Measurements from ENCODE around the gene MYADM.
"Not testable (repeated sequence)": the region's sequence is repeated elsewhere in the genome, so short reads cannot be mapped to it uniquely, and the experiment has no call there.

The MYADM gene

DNA sequence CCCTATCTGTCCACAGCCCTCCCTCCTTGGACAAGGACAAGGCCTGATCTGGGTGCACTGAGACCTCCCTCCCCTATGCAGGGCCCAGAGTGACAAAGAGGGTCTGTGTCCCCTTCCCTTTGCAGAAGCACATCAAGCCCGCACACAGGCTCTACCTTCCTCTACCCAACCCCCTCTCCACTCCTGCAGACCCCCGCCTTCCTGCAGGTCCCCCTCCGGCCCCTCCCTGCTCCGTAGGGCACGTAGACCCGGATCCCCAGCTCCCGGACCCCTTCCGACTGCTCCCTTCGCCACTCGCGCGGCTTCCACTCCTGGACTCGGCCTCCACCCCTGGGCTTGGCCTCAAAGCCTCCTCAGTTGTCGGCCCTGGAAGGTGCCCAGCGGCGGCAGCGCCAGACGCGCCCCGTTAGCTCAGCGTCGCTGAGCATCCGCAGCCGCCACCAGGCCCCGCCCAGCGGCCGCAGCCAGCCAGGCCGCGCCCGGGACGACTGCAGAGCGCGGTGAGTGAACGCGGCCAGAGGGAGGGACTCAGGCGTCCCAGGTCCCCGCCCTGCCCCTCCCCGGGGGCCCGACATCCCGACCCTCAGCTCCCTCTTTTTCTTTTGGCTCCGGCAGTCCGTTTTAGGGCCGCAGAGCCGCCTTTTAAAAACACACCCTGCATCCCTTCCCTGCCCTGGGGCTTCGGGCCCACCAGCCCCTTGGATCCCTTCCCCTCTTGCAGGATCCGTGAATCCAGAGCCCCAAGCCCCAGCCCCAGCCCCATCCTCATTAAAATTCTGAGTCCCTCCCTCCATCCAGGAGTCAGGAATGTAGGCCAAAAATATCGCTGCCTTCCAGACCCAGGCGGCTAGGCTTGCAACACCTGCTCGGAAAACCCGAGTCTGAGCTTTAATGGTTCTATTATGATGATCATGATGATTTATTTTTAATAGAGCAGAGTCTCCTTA, 1.5 kb upstream of the MYADM start:
- peak; percentile 48 to 90 (median 82) for DNase-seq

DNA sequence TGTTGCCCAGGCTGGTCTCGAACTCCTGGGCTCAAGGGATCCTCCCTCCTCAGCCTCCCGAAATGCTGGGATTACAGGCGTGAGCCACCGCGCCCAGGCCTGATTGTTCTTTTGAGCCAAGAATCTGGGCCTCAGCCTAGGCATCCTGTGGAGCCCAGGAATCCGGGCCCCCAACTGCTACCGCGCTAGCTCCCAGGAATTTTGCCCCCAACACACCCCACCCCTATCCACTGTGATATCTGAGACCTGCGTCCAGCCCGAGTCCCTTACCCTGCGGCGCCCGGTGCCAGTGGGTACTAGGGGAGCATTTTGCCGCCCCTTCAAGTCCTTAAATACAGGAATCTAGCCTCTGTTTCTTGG, 838 bp upstream of the MYADM start:
- intact Hi-C loops (cut with DNase I) = no loop called here
- peak in 9 of 42 donors; percentile 14 to 51 (median 30) for DNase-seq

More for the DNA sequence above, 1.5 kb upstream of the MYADM start:
- intact Hi-C loops (cut with DNase I) = no loop called here

DNA sequence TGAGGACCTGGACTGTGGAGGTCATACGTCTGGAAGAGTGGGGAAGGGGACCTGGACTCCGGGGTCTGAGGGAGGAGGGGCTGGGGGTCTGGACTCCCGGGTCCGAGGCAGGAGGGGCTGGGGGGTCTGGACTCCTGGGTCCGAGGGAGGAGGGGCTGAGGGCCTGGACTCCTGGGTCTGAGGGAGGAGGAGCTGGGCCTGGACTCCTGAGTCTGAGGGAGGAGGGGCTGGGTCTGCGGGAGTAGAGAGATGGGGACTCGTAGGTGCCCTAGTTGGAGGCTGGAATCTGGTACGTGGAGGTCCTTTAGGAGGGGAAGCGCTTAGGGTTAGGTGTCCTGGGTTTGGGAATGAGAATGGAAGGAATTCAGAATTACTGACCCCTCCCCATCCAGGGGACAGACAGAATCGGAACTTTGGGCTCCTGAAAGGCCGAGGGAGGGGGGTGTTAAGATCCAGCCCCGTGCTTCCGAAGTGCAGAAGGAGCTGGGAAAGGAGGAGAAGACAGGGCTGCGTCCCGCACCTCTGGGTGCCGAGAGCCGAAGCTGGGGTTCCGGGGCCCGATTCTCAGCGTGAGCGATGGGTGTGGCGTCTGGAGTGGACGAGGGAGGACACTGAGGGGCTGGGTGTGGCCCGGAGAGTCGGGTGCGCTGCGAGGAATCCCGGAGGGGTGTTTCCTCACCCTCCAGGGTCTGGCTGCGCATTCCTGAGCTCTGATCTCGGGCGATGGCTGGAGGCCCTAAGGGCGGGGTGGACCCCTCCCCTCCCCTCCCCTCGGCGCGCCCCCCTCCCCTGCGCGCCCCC, 608 bp downstream of the MYADM start:
- DNase-seq = peak in 13 of 42 donors; percentile 11 to 57 (median 37)
- intact Hi-C loops (cut with DNase I) = no loop called here

DNA sequence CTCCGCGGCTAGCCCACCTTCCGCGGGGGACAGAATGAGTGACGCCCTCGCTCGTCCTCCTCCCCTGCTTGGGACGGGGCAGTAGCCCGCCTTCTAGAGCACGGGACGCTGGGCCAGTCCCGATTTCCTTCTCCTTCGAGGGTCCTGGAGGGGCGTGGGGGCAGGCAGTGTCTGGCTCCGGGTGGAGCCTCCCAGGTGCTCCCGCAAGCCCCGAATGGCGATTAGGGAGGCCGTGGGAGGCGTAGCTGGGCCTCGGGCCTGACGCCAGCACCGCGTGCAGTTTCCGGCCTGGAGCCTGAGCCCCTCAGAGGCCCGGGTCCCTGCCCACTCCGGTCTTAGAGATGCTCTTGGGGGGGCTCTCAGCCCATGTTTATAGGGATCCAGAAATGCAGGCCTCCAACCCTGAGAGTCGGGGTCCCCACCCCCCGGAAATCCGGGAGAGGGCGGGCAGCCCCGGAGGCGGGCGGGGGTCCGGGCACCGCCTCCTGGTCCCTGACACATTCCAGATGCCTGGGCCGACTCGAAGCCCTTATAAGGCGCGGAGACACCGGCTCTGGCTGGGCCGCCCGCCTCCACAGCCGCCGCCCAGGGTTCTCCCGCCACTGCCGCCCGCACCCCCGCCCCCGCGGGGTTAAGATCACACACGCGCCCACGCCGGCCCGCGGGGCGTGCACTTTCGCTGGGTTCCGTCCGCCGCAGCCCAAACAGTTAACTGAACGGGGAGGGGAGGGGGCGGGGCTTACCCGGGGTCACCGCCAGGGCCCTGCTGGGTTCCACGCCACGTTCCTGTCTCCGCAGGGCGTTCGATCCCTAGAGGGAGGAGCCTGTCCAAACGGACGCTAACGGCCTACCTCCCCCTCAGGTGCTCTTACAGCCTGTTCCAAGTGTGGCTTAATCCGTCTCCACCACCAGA, 1.5 kb downstream of the MYADM start:
- peak in 41 of 42 donors; percentile 38 to 85 (median 63) for DNase-seq
- intact Hi-C loops (cut with DNase I) = no loop called here

DNA sequence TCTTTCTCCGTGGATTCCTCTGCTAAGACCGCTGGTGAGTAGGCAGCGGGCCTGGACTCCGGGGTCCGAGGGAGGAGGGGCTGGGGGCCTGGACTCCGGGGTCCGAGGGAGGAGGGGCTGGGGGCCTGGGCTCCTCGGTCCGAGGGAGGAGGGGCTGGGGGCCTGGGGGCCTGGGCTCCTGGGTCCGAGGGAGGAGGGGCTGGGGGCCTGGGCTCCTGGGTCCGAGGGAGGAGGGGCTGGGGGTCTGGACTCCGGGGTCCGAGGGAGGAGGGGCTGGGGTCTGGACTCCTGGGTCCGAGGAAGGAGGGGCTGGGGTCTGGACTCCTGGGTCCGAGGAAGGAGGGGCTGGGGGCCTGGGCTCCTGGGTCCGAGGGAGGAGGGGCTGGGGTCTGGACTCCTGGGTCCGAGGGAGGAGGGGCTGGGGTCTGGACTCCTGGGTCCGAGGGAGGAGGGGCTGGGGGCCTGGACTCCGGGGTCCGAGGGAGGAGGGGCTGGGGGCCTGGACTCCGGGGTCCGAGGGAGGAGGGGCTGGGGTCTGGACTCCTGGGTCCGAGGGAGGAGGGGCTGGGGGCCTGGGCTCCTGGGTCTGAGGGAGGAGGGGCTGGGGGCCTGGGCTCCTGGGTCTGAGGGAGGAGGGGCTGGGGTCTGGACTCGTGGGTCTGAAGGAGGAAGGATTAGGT, 2.3 kb downstream of the MYADM start:
- intact Hi-C loops (cut with DNase I); DNase-seq: not testable (repeated sequence)

DNA sequence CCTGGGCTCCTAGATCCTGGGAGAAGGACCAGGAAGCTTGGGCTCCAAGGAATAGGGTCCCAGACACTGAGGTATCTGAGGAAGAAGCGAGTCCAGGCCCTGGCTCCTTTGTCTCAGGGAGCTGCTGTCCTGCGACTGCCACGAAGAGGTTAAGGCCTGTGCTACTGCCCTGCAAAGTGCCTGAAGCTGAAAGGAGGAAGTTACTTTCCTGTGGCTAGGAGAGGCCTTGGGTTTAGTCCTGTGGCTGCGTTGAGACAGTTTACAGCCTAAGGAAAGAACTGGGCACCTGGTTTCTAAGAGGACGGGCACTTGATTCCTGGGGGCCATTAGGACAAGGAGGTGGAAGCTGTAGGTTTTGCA, 2.8 kb downstream of the MYADM start:
- DNase-seq = peak in 4 of 42 donors; percentile 20 to 23 (median 20)
- intact Hi-C loops (cut with DNase I) = no loop called here

DNA sequence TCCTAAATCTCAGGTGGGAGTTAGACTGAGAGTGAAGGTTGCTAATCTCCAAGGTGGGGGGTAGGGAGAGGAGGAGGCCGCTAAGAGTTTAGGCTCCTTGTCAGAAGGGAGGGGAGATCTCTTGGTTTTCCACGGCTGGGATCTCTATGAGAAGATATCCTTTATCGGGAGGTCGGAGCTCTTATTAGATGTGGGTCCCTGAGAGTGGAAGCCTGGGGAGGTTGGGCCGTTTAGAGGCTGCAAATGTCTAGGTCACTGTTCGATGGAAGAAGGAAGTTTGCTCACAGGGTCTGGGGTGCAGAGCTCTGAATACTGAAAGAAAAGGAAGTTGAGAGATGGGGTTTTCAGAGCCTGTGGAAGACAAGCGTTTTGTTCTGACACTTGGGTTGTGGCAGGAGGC, 3.8 kb downstream of the MYADM start:
- intact Hi-C loops (cut with DNase I) = no loop called here
- DNase-seq = peak in 2 of 42 donors; percentile 9 to 46

DNA sequence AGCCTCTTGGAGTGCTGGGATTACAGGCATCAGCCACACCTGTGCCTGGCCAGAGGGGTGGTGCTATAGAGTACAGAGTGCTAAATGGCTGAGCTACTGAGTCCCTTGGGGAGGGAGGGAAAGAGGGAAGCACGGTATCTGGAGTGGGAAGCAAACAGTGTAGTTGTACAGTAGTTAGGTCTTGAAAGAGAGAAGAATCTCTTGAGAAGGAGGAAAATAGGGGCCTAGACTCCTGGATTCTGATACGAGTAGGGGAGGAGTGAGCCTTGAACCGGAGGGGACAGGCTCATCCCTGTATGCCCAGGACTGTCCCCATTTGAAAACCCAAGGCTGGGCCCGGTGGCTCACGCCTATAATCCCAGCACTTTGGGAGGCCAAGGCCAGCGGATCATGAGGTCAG, 5.1 kb downstream of the MYADM start:
- intact Hi-C loops (cut with DNase I) = no loop called here
- no peak for DNase-seq

DNA sequence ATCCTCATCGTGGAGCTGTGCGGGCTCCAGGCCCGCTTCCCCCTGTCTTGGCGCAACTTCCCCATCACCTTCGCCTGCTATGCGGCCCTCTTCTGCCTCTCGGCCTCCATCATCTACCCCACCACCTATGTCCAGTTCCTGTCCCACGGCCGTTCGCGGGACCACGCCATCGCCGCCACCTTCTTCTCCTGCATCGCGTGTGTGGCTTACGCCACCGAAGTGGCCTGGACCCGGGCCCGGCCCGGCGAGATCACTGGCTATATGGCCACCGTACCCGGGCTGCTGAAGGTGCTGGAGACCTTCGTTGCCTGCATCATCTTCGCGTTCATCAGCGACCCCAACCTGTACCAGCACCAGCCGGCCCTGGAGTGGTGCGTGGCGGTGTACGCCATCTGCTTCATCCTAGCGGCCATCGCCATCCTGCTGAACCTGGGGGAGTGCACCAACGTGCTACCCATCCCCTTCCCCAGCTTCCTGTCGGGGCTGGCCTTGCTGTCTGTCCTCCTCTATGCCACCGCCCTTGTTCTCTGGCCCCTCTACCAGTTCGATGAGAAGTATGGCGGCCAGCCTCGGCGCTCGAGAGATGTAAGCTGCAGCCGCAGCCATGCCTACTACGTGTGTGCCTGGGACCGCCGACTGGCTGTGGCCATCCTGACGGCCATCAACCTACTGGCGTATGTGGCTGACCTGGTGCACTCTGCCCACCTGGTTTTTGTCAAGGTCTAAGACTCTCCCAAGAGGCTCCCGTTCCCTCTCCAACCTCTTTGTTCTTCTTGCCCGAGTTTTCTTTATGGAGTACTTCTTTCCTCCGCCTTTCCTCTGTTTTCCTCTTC, 6.3 kb downstream of the MYADM start:
- intact Hi-C loops (cut with DNase I) = no loop called here

DNA sequence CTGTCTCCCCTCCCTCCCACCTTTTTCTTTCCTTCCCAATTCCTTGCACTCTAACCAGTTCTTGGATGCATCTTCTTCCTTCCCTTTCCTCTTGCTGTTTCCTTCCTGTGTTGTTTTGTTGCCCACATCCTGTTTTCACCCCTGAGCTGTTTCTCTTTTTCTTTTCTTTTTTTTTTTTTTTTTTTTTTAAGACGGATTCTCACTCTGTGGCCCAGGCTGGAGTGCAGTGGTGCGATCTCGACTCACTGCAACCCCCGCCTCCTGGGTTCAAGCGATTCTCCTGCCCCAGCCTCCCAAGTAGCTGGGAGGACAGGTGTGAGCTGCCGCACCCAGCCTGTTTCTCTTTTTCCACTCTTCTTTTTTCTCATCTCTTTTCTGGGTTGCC, 6.9 kb downstream of the MYADM start:
- intact Hi-C loops (cut with DNase I) = no loop called here
- no peak for DNase-seq

More for the DNA sequence above, 6.3 kb downstream of the MYADM start:
- no peak for DNase-seq

DNA sequence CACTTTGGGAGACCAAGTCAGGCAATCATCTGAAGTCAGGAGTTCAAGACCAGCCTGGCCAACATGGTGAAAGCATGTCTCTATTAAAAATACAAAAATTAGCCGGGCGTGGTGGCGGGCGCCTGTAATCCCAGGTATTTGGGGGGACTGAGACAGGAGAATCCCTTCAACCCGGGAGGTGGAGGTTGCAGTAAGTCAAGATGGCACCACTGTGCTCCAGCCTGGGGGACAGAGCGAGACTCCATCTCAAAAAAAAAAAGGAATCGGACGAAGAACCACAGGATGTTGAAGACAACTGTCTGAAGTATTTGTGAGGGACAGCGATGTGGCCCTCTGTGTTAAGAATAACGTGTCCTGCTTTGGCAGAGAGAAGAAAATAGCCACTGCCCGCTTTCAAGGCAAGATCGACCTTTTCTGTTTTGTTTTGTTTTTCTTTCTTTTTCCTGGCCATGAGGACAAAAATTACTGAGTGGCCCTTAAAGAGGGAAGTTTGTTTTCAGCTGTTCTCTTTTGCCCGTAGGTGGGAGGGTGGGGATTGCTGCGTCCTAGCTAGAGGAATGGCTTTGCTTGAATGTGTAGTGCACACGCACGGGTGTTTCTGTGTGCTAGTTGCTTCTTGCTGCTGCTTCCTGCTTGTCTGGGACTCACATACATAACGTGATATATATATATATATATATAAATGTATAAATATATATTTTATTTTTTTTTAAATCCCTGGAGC, 8.1 kb downstream of the MYADM start:
- intact Hi-C loops (cut with DNase I) = no loop called here
- DNase-seq = no peak

DNA sequence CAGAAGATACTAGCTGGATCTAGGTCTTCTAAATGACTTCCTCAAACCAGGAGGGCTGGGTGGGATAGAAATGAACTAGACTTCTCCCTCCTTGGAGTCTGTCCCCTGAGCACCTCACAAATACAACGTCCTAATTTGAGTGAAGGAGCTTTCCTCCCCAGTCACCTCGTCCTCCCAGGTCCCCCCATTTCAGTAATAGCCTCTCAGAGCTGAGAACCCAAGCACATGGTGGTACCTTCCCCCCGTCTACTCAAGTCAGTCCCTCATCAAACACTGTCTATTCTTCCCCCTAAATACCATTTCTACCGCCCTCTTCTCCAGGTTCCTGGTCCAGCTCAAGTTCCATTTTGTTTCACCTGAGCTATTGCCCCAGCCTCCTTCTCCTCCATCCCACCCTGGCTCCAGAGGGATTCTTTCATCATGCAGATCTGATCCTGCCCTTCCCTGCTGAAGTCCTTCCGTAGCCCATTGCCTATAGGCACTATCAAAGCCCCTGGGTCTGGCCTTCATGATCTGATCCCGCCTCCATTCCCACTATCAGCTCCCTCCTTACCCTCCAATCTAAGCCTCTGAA, 9.1 kb downstream of the MYADM start:
- no peak for DNase-seq
- intact Hi-C loops (cut with DNase I) = no loop called here

DNA sequence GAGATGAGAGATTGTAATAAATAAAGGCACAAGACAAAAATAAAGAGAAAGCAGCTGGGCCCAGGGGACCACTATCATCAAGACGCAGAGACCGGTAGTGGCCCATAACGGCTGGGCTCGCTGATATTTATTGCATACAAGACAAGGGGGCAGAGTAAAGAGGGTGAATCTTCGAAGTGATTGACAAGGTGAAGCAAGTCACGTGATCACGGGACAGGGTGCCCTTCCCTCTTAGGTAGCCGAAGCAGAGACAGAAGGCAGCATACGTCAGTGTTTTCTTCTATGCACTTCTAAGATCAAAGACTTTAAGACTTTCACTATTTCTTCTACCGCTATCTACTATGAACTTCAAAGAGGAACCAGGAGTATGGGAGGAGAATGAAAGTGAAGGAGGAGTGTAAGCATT, 9.7 kb downstream of the MYADM start:
- DNase-seq = no peak
- intact Hi-C loops (cut with DNase I) = no loop called here

DNA sequence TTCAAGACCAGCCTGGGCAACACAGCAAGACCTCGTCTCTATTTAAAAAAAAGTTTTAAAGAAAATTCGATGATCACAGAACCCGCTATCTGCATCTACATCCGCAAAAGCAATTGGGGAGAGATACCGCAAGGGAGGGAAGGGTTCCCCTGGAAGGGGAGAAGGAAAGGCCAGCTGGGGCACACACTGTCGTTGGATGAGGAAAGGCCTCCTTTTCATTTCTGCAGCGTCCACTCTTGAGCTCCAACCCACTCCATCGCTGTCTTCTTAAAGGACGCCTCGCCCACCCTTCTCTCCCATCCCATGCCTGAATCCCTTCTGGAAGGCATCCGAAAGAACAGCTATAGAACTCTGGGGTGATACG, 11.1 kb downstream of the MYADM start:
- intact Hi-C loops (cut with DNase I) = no loop called here
- no peak for DNase-seq

DNA sequence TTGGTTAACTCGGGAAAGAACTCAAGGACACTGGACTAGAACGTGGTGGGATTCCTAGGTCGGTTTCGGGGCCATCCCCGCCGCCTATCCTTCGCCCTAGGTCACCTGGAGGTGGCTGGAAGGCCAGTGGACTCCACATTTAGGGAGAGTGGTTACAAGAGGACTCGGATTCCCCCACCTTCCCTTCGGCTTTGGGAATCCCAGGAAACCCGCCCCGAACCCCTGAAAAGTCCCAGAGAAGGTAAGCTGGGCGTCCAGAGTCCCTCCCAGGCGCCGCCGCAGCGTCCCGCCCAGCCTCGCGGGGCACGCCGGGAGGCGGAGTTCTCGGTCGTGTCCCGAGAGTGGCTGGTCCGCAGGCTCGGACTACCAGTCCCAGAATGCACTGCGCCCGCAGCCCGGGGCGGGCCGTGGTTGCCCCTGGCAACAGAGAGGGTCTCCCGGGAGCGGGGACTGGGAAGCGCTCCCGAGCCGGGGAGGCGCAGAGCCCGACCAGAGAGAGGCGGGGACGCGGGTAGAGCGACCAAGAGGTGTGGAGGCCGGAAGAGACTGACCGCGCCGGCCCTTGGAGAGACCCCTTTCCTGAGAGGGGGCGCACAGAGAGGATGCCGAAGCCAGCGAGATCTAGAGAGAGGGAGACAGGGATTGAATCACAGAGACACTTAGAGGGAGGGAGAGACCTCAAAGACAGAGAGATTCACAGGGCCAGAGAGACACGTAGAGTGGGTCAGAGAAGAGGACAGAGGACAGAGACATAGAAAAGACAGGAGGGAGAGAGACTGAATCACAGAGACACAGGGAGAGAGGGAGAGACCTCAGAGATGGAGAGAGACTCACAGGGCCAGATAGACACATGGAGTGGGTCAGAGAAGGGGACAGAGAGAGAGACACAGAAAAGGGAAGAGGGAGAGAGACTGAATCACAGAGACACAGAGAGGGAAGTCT, 11.7 kb downstream of the MYADM start:
- DNase-seq = peak; percentile 88 to 98 (median 96)
- intact Hi-C loops (cut with DNase I) = no loop called here
